ENCODE results near the gene RASSF7.

- TF ChIP-seq, protein P1, sequence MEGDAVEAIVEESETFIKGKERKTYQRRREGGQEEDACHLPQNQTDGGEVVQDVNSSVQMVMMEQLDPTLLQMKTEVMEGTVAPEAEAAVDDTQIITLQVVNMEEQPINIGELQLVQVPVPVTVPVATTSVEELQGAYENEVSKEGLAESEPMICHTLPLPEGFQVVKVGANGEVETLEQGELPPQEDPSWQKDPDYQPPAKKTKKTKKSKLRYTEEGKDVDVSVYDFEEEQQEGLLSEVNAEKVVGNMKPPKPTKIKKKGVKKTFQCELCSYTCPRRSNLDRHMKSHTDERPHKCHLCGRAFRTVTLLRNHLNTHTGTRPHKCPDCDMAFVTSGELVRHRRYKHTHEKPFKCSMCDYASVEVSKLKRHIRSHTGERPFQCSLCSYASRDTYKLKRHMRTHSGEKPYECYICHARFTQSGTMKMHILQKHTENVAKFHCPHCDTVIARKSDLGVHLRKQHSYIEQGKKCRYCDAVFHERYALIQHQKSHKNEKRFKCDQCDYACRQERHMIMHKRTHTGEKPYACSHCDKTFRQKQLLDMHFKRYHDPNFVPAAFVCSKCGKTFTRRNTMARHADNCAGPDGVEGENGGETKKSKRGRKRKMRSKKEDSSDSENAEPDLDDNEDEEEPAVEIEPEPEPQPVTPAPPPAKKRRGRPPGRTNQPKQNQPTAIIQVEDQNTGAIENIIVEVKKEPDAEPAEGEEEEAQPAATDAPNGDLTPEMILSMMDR (IDR thresholded peaks at IDR 0.05; ENCODE audit: insufficient read depth, low read length, poor library complexity, severe bottlenecking), result no peak
- TF ChIP-seq EZH2phosphoT487 (conservative IDR thresholded peaks at IDR 0.05; ENCODE audit: low read length), result no peak
Observed at GRCh38 chr11:540583-541432, 20.0 kb upstream of the RASSF7 start.
